Naive B cell (primary cell): ENCODE data around the gene ANAPC13. TPM values are rescaled to one million over a fixed set of nuclear protein-coding genes. Genes with fewer than 3 reads are reported as not detected.
A peak's percentile ranks its signal among the peaks of the same experiment; 100 is the strongest.

Source experiments
- ATAC-seq, 2 donors: fragments of 150-1000 bp; cut with Tn5 transposase; 2 replicates each; pipeline ENCODE4 v1.10.0; 2021; ENCODE audit warnings: low read depth in 2 of 2, mild to moderate bottlenecking in 2 of 2, moderate library complexity in 2 of 2
- DNase-seq: peaks from one replicate; pipeline ENCODE4 v3.0.0; 2022
- H3K27ac Mint-ChIP-seq, 6 donors: one replicate each; pipeline ENCODE4 v1.8.0; 2020 to 2022; ENCODE audit warnings: mild to moderate bottlenecking in 6 of 6, mixed read lengths in 6 of 6, moderate library complexity in 5 of 6, inconsistent platforms in 2 of 6
- H3K27me3 Mint-ChIP-seq, 3 donors: one replicate each; pipeline ENCODE4 v1.8.0; 2021 to 2022; ENCODE audit warnings: mixed read lengths in 3 of 3, mild to moderate bottlenecking in 1 of 3
- H3K36me3 Mint-ChIP-seq, 2 donors: one replicate each; pipeline ENCODE4 v1.8.0; 2020 to 2022; ENCODE audit warnings: mixed read lengths in 2 of 2, inconsistent platforms in 1 of 2, mild to moderate bottlenecking in 1 of 2
- H3K4me1 Mint-ChIP-seq, 3 donors: one replicate each; pipeline ENCODE4 v1.8.0; 2020 to 2022; ENCODE audit warnings: mixed read lengths in 3 of 3, inconsistent platforms in 1 of 3, mild to moderate bottlenecking in 1 of 3, moderate library complexity in 1 of 3
- H3K4me3 Mint-ChIP-seq, 8 donors: one replicate each; pipeline ENCODE4 v1.8.0; 2020 to 2022; ENCODE audit warnings: mild to moderate bottlenecking in 8 of 8, mixed read lengths in 8 of 8, moderate library complexity in 8 of 8, inconsistent platforms in 2 of 8
- H3K9me3 Mint-ChIP-seq, 7 donors: one replicate each; pipeline ENCODE4 v1.8.0; 2020 to 2022; ENCODE audit warnings: mixed read lengths in 7 of 7, mild to moderate bottlenecking in 5 of 7, inconsistent platforms in 2 of 7, moderate library complexity in 1 of 7
- polyA plus RNA-seq, 6 donors: library from polyadenylated mRNA; unstranded; fragments of 300-500 nt; fragmentation: Illumina TruSeq; gene quantifications; one replicate each; pipeline ENCODE4 v1.2.3, GENCODE V29; 2021; ENCODE audit warnings: low read depth in 6 of 6

Gene ANAPC13
- polyA plus RNA-seq, 6 donors from 2014 or later = 60.4 to 112 (median 79.1) TPM

GRCh38 chr3:134477002-134477401, 8.8 kb downstream of the ANAPC13 start:
- no peak overlapping the region for H3K4me3 Mint-ChIP-seq
- peaks cover 0 to 12% (median 4%) of the 10 kb centered on the region in 3 donors for H3K4me1 Mint-ChIP-seq
- H3K27ac Mint-ChIP-seq = no peak overlapping the region
- no peaks in the 10 kb centered on the region for H3K9me3 Mint-ChIP-seq
- no peaks in the 10 kb centered on the region for H3K27me3 Mint-ChIP-seq
- no peak for ATAC-seq
- no peak for DNase-seq
- H3K36me3 Mint-ChIP-seq = peaks cover 7 to 9% of the 10 kb centered on the region in 2 donors

- H3K27me3 Mint-ChIP-seq = no peaks in the 10 kb centered on the region
- no peak overlapping the region for H3K27ac Mint-ChIP-seq
- H3K9me3 Mint-ChIP-seq = no peaks in the 10 kb centered on the region
- H3K36me3 Mint-ChIP-seq = peaks cover 5 to 9% of the 10 kb centered on the region in 2 donors
- H3K4me3 Mint-ChIP-seq = no peak overlapping the region
- DNase-seq = no peak
- ATAC-seq = no peak
- peaks cover 0 to 10% (median 4%) of the 10 kb centered on the region in 3 donors for H3K4me1 Mint-ChIP-seq
Measured at GRCh38 chr3:134476306-134476705, 9.5 kb downstream of the ANAPC13 start.

- H3K27ac Mint-ChIP-seq = no peak overlapping the region
- ATAC-seq (no peak), DNase-seq (no peak)
- no peaks in the 10 kb centered on the region for H3K9me3 Mint-ChIP-seq
- peaks cover 0 to 9% of the 10 kb centered on the region in 2 donors for H3K36me3 Mint-ChIP-seq
- peaks cover 0 to 4% (median 4%) of the 10 kb centered on the region in 3 donors for H3K4me1 Mint-ChIP-seq
- H3K4me3 Mint-ChIP-seq = no peak overlapping the region
- H3K27me3 Mint-ChIP-seq = no peaks in the 10 kb centered on the region
Measured at GRCh38 chr3:134474956-134475355, 10.8 kb downstream of the ANAPC13 start.

GRCh38 chr3:134473868-134474546, 11.8 kb downstream of the ANAPC13 start:
- H3K4me1 Mint-ChIP-seq = peaks cover 0 to 4% (median 4%) of the 10 kb centered on the region in 3 donors
- DNase-seq (peak; percentile 62), ATAC-seq (peak; percentile 67)
- no peak overlapping the region for H3K27ac Mint-ChIP-seq
- no peak overlapping the region for H3K4me3 Mint-ChIP-seq
- no peaks in the 10 kb centered on the region for H3K27me3 Mint-ChIP-seq
- H3K36me3 Mint-ChIP-seq = peaks cover 0 to 9% of the 10 kb centered on the region in 2 donors
- no peaks in the 10 kb centered on the region for H3K9me3 Mint-ChIP-seq

GRCh38 chr3:134472831-134473230, 13.0 kb downstream of the ANAPC13 start:
- ATAC-seq = no peak
- no peaks in the 10 kb centered on the region for H3K27me3 Mint-ChIP-seq
- no peak overlapping the region for H3K27ac Mint-ChIP-seq
- H3K4me1 Mint-ChIP-seq = peaks cover 0 to 4% (median 4%) of the 10 kb centered on the region in 3 donors
- no peaks in the 10 kb centered on the region for H3K9me3 Mint-ChIP-seq
- H3K36me3 Mint-ChIP-seq = peaks cover 0 to 9% of the 10 kb centered on the region in 2 donors
- DNase-seq = no peak
- no peak overlapping the region for H3K4me3 Mint-ChIP-seq

- H3K9me3 Mint-ChIP-seq = no peaks in the 10 kb centered on the region
- peaks cover 0 to 4% (median 4%) of the 10 kb centered on the region in 3 donors for H3K4me1 Mint-ChIP-seq
- H3K27ac Mint-ChIP-seq = no peak overlapping the region
- no peak for ATAC-seq
- no peak overlapping the region for H3K4me3 Mint-ChIP-seq
- H3K36me3 Mint-ChIP-seq = peaks cover 0 to 4% of the 10 kb centered on the region in 2 donors
- no peaks in the 10 kb centered on the region for H3K27me3 Mint-ChIP-seq
- DNase-seq = no peak
Measured at GRCh38 chr3:134471521-134472193, 14.1 kb downstream of the ANAPC13 start.

GRCh38 chr3:134468519-134468918, 17.3 kb downstream of the ANAPC13 start:
- no peaks in the 10 kb centered on the region for H3K9me3 Mint-ChIP-seq
- H3K27ac Mint-ChIP-seq = no peak overlapping the region

GRCh38 chr3:134466331-134466730, 19.5 kb downstream of the ANAPC13 start:
- Mint-ChIP-seq H3K27ac (no peak overlapping the region), H3K9me3 (no peaks in the 10 kb centered on the region)
- ATAC-seq = no peak

More at GRCh38 chr3:134468519-134468918, 17.3 kb downstream of the ANAPC13 start:
- peaks cover 0 to 12% (median 0%) of the 10 kb centered on the region in 3 donors for H3K27me3 Mint-ChIP-seq
- H3K36me3 Mint-ChIP-seq = no peaks in the 10 kb centered on the region
- no peak overlapping the region for H3K4me3 Mint-ChIP-seq
- DNase-seq (no peak), ATAC-seq (no peak)
- H3K4me1 Mint-ChIP-seq = peaks cover 0 to under 1% (median 0%) of the 10 kb centered on the region in 3 donors

GRCh38 chr3:134464689-134465365, 21.0 kb downstream of the ANAPC13 start:
- Mint-ChIP-seq H3K27ac (peak overlapping the region in 1 of 6 donors; percentile 39), H3K27me3 (peaks cover 13 to 27% (median 16%) of the 10 kb centered on the region in 3 donors), H3K36me3 (no peaks in the 10 kb centered on the region), H3K9me3 (no peaks in the 10 kb centered on the region), H3K4me3 (no peak overlapping the region), H3K4me1 (no peaks in the 10 kb centered on the region)
- ATAC-seq = no peak
- DNase-seq = no peak

More at GRCh38 chr3:134466331-134466730, 19.5 kb downstream of the ANAPC13 start:
- H3K36me3 Mint-ChIP-seq = no peaks in the 10 kb centered on the region
- no peaks in the 10 kb centered on the region for H3K4me1 Mint-ChIP-seq
- no peak for DNase-seq
- H3K27me3 Mint-ChIP-seq = peaks cover 8 to 27% (median 10%) of the 10 kb centered on the region in 3 donors
- H3K4me3 Mint-ChIP-seq = no peak overlapping the region

- H3K36me3 Mint-ChIP-seq = no peaks in the 10 kb centered on the region
- no peak overlapping the region for H3K27ac Mint-ChIP-seq
- DNase-seq (no peak), ATAC-seq (no peak)
- H3K4me1 Mint-ChIP-seq = no peaks in the 10 kb centered on the region
- peaks cover 13 to 27% (median 16%) of the 10 kb centered on the region in 3 donors for H3K27me3 Mint-ChIP-seq
- H3K4me3 Mint-ChIP-seq = no peak overlapping the region
- H3K9me3 Mint-ChIP-seq = no peaks in the 10 kb centered on the region
Measured at GRCh38 chr3:134464064-134464688, 21.6 kb downstream of the ANAPC13 start.

GRCh38 chr3:134463676-134464063, 22.1 kb downstream of the ANAPC13 start:
- Mint-ChIP-seq H3K4me3 (no peak overlapping the region), H3K36me3 (no peaks in the 10 kb centered on the region), H3K4me1 (no peaks in the 10 kb centered on the region), H3K27me3 (peaks cover 13 to 27% (median 16%) of the 10 kb centered on the region in 3 donors), H3K27ac (peak overlapping the region in 1 of 6 donors; percentile 44), H3K9me3 (no peaks in the 10 kb centered on the region)
- ATAC-seq = no peak
- no peak for DNase-seq

GRCh38 chr3:134462331-134462941, 23.3 kb downstream of the ANAPC13 start:
- Mint-ChIP-seq H3K27me3 (peaks cover 21 to 35% (median 21%) of the 10 kb centered on the region in 3 donors), H3K4me1 (no peaks in the 10 kb centered on the region), H3K36me3 (no peaks in the 10 kb centered on the region), H3K27ac (peak overlapping the region in 1 of 6 donors; percentile 30), H3K9me3 (no peaks in the 10 kb centered on the region), H3K4me3 (no peak overlapping the region)
- ATAC-seq (no peak), DNase-seq (no peak)

GRCh38 chr3:134460965-134461364, 24.8 kb downstream of the ANAPC13 start:
- H3K4me1 Mint-ChIP-seq = no peaks in the 10 kb centered on the region
- H3K36me3 Mint-ChIP-seq = no peaks in the 10 kb centered on the region
- no peak for DNase-seq
- H3K4me3 Mint-ChIP-seq = no peak overlapping the region
- no peak for ATAC-seq
- H3K9me3 Mint-ChIP-seq = no peaks in the 10 kb centered on the region
- H3K27me3 Mint-ChIP-seq = peaks cover 21 to 44% (median 23%) of the 10 kb centered on the region in 3 donors
- no peak overlapping the region for H3K27ac Mint-ChIP-seq
